Non-pigmented ciliary epithelial cell (primary cell): Measurements from ENCODE around the gene FRMPD4.

ENCODE experiments used
- DNase-seq: peaks from one replicate; pipeline ENCODE4 v3.0.0-alpha.2; 2010; ENCODE audit warnings: low read depth

The FRMPD4 gene

DNA sequence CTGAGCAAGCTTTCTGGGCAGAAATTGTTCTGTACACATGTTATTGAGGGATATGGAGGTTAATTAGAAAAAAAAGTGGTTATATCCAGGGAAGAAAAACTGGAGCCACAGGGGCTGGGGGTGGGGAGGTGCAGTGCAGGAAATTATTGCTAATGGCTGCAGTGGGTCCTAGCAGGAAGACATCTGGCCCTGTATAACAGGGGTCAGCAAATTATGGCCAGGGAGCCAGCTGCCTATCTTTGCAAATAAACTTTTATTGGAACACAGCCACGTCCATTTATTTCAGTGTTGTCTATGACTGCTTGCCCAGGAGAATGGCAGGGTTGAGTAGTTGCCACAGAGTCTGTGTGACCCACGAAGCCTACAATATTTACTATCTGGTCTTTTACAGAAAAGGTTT, 629.6 kb downstream of the FRMPD4 start:
- no peak for DNase-seq

DNA sequence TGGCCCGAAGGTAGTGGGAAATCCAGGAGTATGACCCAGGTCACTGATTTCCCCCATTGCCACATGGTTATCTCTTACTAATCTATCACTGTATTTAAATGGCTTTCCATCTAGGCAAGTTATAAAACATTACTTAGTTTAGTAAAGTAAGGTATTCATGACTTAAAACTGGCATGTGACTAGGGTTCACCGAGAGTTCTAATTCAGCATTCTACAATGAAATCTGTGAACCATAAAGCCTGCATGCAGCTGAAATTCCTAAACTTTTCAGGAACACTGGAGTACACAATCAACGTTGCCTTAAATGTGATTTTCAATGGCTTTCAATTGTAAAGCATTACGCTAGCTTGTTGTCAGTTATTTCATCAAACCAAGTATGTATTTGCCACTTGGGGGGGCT, 630.2 kb downstream of the FRMPD4 start:
- DNase-seq = no peak

DNA sequence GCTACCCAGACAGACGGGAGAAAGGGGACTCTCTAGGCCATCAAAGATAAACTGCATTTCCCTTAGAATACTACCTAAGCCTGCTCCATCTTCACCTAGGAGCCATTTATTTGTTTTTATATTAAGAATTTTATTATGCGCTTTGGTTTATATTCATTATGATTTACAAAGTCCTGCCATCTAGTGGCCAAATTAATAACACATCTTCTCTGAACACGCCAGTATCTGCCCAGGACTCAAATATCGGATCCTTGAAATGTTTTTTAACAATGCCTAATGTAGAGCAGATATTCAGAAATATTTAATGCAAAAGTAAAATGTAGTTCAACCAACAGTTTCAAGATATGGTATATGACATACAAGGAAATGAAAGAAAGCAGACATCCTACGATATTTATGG, 632.2 kb downstream of the FRMPD4 start:
- DNase-seq = no peak

DNA sequence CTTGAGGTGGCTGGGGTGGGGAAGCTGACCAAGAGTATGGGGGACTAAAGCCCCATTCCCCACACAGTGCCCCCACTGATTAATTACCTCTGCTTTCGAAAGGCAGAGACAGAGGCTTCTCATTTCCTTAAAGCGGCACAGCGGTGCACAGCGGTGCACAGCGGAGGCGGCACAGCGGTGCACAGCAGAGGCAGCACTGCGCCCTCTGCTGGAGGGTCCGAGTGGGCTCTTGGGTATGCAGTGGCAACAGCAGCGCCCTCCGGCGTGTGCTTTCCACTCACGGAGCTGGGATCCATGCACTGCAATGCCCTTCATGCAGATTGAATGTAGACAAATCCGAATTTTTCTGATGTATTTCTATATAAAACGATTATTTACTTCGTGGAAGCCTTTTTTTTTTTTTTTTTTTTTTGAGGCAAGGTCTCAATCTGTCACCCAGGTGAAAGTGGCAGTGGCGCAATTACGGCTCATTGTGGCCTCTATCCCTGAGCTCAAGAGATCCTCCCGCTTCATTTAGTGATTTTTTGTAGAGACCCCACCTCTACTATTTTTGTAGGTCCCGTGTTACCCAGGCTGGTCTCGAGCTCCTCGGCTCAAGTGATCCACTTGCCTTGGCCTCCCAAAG, 633.3 kb downstream of the FRMPD4 start:
- no peak for DNase-seq
